Lung (tissue), 12 donors: Measurements from ENCODE around the gene MDFI. TPM values are rescaled to one million over a fixed set of nuclear protein-coding genes. Genes with fewer than 3 reads are reported as not detected.

ENCODE experiments used
- ATAC-seq: fragments of 200-7000 bp; cut with Tn5 transposase; one replicate; pipeline ENCODE4 v1.9.1; 2020; ENCODE audit warnings: moderate number of reproducible peaks; ENCODE audit not compliant: insufficient read depth, low FRiP score
- DNase-seq, 3 donors: peaks; one replicate each; pipeline ENCODE4 v3.0.0-alpha.2; 2013 to 2017
- H3K27ac ChIP-seq, 2 donors: one replicate each; pipeline ENCODE4 v1.5.1; 2013; ENCODE audit warnings: mild to moderate bottlenecking in 2 of 2, moderate library complexity in 2 of 2, control low read depth in 1 of 2, inconsistent platforms in 1 of 2, low read depth in 1 of 2, low read length in 1 of 2
- H3K27me3 ChIP-seq, 3 donors: one replicate each; pipeline ENCODE4 v1.5.1; 2013; ENCODE audit warnings: low read length in 2 of 3; ENCODE audit not compliant: control insufficient read depth in 3 of 3, insufficient read depth in 3 of 3
- H3K36me3 ChIP-seq, 4 donors: one replicate each; pipeline ENCODE4 v1.5.1; 2013; ENCODE audit warnings: low read length in 4 of 4, mild to moderate bottlenecking in 1 of 4, moderate library complexity in 1 of 4; ENCODE audit not compliant: control insufficient read depth in 4 of 4, insufficient read depth in 4 of 4
- H3K4me1 ChIP-seq, 5 donors: one replicate each; pipeline ENCODE4 v1.5.1; 2013; ENCODE audit warnings: low read length in 5 of 5, mild to moderate bottlenecking in 2 of 5, moderate library complexity in 1 of 5; ENCODE audit not compliant: control insufficient read depth in 5 of 5, insufficient read depth in 5 of 5
- H3K4me3 ChIP-seq: one replicate; pipeline ENCODE4 v1.5.1; 2013; ENCODE audit warnings: mild to moderate bottlenecking, control low read depth, moderate library complexity
- H3K9ac ChIP-seq, 2 donors: one replicate each; pipeline ENCODE4 v1.5.1; 2013; ENCODE audit warnings: low read length in 2 of 2, control low read depth in 1 of 2; ENCODE audit not compliant: insufficient read depth in 1 of 2
- H3K9me3 ChIP-seq, 4 donors: one replicate each; pipeline ENCODE4 v1.5.1; 2013; ENCODE audit warnings: low read length in 3 of 4, mild to moderate bottlenecking in 1 of 4, moderate library complexity in 1 of 4; ENCODE audit not compliant: control insufficient read depth in 4 of 4, insufficient read depth in 3 of 4
- CTCF ChIP-seq: IDR thresholded peaks from 2 replicates; pipeline ENCODE4 v1.5.1; 2012; ENCODE audit warnings: mild to moderate bottlenecking; ENCODE audit errors: control extremely low read depth, extremely low read depth
- WGBS, 2 donors: extraction: QIAGEN DNeasy Blood & Tissue Kit; methylation state at CpG; one replicate each; pipeline ENCODE4 v1.1.7; 2013; 5-methylcytosine and 5-hydroxymethylcytosine counted together
- polyA plus RNA-seq, 2 donors: library from polyadenylated mRNA; stranded (reverse); fragments of 200-250 nt; gene quantifications; one replicate each; pipeline ENCODE4 v1.2.1, GENCODE V29; 2013
- total RNA-seq, 2 donors: library from RNA; depleted of rRNA in 1 of 2; stranded (reverse); fragments of >200 nt in 1 of 2; gene quantifications; one replicate each; pipeline ENCODE4 v1.2.1, GENCODE V29; 2014 to 2021
- donor health status: control.
- donor health status: control.
- donor health status: Bipolar disorder and iron deficiency.
- donor health status: healthy.
- donor health status: DM: yes; HTN: yes; CAD: no.

MDFI gene
- total and polyA plus RNA-seq, 4 donors: 16.4 to 36.4 (median 21.9) TPM

GRCh38 chr6:41595166-41595565 is 43.1 kb upstream of the MDFI start:
- Histone ChIP-seq H3K27me3 (no peaks in the 10 kb centered on the region), H3K4me3 (no peak overlapping the region), H3K4me1 (peaks cover 0 to 10% (median 0%) of the 10 kb centered on the region in 5 donors), H3K9me3 (no peaks in the 10 kb centered on the region), H3K9ac (no peak overlapping the region), H3K27ac (no peak overlapping the region), H3K36me3 (peaks cover 0 to 51% (median 11%) of the 10 kb centered on the region in 4 donors)
- DNase-seq: no peak
- WGBS, 2 donors: 88 to 90% methylated on average over 6 of the region's 6 CpGs
- no peak for ATAC-seq
- no peak for TF ChIP-seq CTCF

- H3K4me3 ChIP-seq: no peak overlapping the region
- H3K27ac ChIP-seq: no peak overlapping the region
- no peaks in the 10 kb centered on the region for H3K9me3 ChIP-seq
- H3K27me3 ChIP-seq: no peaks in the 10 kb centered on the region
- H3K4me1 ChIP-seq: peaks cover 0 to 10% (median 0%) of the 10 kb centered on the region in 5 donors
- H3K9ac ChIP-seq: no peak overlapping the region
- H3K36me3 ChIP-seq: peaks cover 0 to 46% (median 5%) of the 10 kb centered on the region in 4 donors
- no peak for TF ChIP-seq CTCF
- WGBS, 2 donors: 93 to 96% methylated on average over 10 of the region's 10 CpGs
- DNase-seq: no peak
- no peak for ATAC-seq
Observed at GRCh38 chr6:41596096-41596685, 42.1 kb upstream of the MDFI start.

GRCh38 chr6:41596807-41597206 is 41.5 kb upstream of the MDFI start:
- peaks cover 0 to 46% (median 4%) of the 10 kb centered on the region in 4 donors for H3K36me3 ChIP-seq
- no peak for TF ChIP-seq CTCF
- no peak overlapping the region for H3K4me3 ChIP-seq
- DNase-seq: no peak
- H3K9ac ChIP-seq: no peak overlapping the region
- no peaks in the 10 kb centered on the region for H3K9me3 ChIP-seq
- H3K27me3 ChIP-seq: no peaks in the 10 kb centered on the region
- H3K4me1 ChIP-seq: peaks cover 0 to 10% (median 0%) of the 10 kb centered on the region in 5 donors
- ATAC-seq: no peak
- 97% methylated on average over 11 of the region's 11 CpGs for WGBS, 2 donors
- H3K27ac ChIP-seq: no peak overlapping the region
